HG03045 (cell line): ENCODE data around the gene TMEM272.
"Not testable (repeated sequence)": the region's sequence is repeated elsewhere in the genome, so short reads cannot be mapped to it uniquely, and the experiment has no call there.

Experiments used
- ATAC-seq: cut with Tn5 transposase; IDR thresholded peaks from one replicate; pipeline ENCODE4 v1.9.1; 2021; ENCODE audit warnings: mild to moderate bottlenecking, moderate library complexity; ENCODE audit not compliant: unreplicated experiment

The TMEM272 gene

GRCh38 chr13:51826606-51827005, 18.4 kb downstream of the TMEM272 start:
- no peak for ATAC-seq

GRCh38 chr13:51825681-51826254, 19.2 kb downstream of the TMEM272 start:
- no peak for ATAC-seq

GRCh38 chr13:51825165-51825592, 19.8 kb downstream of the TMEM272 start:
- ATAC-seq: no peak

GRCh38 chr13:51824712-51825111, 20.3 kb downstream of the TMEM272 start:
- ATAC-seq: not testable (repeated sequence)

GRCh38 chr13:51823863-51824262, 21.1 kb downstream of the TMEM272 start:
- no peak for ATAC-seq

- no peak for ATAC-seq
These were observed 21.6 kb downstream of the TMEM272 start for GRCh38 chr13:51823359-51823758.

- ATAC-seq: no peak
These were observed 22.7 kb downstream of the TMEM272 start for GRCh38 chr13:51822106-51822815.

- no peak for ATAC-seq
These were observed 23.4 kb downstream of the TMEM272 start for GRCh38 chr13:51821606-51822005.

- ATAC-seq: no peak
These were observed 24.9 kb downstream of the TMEM272 start for GRCh38 chr13:51820016-51820597.

- no peak for ATAC-seq
These were observed 25.4 kb downstream of the TMEM272 start for GRCh38 chr13:51819544-51819943.

- ATAC-seq: peak; percentile 51
These were observed 26.0 kb downstream of the TMEM272 start for GRCh38 chr13:51818781-51819511.

GRCh38 chr13:51818276-51818675, 26.7 kb downstream of the TMEM272 start:
- no peak for ATAC-seq

GRCh38 chr13:51817717-51818116, 27.3 kb downstream of the TMEM272 start:
- ATAC-seq: no peak

GRCh38 chr13:51816604-51817249, 28.2 kb downstream of the TMEM272 start:
- no peak for ATAC-seq

GRCh38 chr13:51815848-51816247, 29.1 kb downstream of the TMEM272 start:
- ATAC-seq: no peak

- ATAC-seq: peak; percentile 78
These were observed 29.9 kb downstream of the TMEM272 start for GRCh38 chr13:51814825-51815650.

- no peak for ATAC-seq
These were observed 30.9 kb downstream of the TMEM272 start for GRCh38 chr13:51814071-51814470.

- ATAC-seq: peak; percentile 41
These were observed 33.0 kb downstream of the TMEM272 start for GRCh38 chr13:51811920-51812451.

- ATAC-seq: no peak
These were observed 33.9 kb downstream of the TMEM272 start for GRCh38 chr13:51811046-51811445.

- ATAC-seq: no peak
These were observed 36.2 kb downstream of the TMEM272 start for GRCh38 chr13:51808811-51809210.
